GM21576 (cell line): ENCODE data around the gene LRFN4.

ENCODE experiments used
- ATAC-seq: cut with Tn5 transposase; IDR thresholded peaks from one replicate; pipeline ENCODE4 v1.9.1; 2021; ENCODE audit warnings: mild to moderate bottlenecking, moderate library complexity; ENCODE audit not compliant: unreplicated experiment

Gene LRFN4

DNA sequence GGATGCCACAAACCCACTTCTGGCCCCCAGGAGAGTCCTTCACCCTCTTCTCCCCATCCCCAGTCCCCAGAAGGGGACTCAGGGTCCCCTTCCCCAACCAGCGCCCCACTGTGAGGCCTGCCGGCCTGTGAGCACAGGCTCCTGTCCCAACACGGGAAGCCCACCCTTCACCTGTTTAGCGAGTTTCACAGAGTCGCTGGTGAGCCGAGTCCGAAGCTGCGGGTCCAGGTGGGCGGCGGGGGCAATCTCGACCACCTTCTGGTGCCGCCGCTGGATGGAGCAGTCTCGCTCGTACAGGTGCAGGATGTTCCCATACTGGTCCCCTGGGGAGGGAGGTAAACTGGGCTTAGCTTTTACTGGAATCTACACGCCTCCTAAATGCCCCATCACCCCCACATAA is 13.3 kb downstream of the LRFN4 start:
- no peak for ATAC-seq

DNA sequence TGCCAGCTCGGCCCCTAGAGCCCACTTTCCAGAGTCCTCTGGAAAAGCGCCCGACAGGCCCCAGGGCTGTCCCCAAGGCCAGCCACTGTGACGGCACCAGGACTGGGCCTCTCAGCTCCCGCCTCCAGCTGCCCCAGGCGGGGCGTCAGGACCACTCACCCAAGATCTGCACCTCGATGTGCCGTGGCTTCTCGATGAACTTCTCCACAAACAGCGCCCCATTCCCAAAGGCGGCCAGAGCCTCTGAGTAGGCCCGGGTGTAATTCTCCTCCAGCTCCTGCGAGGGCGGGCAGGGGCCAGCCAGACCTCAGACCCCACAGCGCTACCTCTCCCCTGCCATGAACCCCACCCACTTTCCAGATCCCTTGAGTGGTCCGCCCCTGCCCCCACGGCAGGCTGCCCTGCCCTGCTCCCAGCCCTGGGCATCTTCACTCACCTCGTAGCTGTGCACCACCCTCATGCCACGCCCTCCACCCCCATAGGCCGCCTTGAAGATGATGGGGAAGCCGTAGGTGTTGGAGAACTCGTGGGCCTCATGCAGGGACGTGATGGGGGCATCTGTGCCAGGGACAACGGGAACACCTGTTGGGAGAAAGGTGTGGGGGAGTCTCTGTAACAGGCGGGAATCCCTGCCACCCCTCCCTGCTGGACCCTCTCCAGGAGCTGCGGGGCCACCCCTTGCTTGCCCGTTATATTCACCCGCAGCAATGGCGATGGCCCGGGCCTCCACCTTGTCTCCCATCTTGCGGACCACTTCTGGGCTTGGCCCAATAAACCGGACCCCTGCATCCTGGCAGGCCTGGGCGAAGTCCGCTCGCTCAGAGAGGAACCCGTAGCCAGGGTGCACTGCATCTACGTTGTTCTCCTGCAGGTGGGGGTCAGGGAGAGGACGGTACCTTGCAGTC is 14.0 kb downstream of the LRFN4 start:
- ATAC-seq = no peak

GRCh38 chr11:66871521-66871901 is 14.6 kb downstream of the LRFN4 start:
- no peak for ATAC-seq

- ATAC-seq = no peak
Measured at GRCh38 chr11:66874232-66874631, 17.4 kb downstream of the LRFN4 start.

DNA sequence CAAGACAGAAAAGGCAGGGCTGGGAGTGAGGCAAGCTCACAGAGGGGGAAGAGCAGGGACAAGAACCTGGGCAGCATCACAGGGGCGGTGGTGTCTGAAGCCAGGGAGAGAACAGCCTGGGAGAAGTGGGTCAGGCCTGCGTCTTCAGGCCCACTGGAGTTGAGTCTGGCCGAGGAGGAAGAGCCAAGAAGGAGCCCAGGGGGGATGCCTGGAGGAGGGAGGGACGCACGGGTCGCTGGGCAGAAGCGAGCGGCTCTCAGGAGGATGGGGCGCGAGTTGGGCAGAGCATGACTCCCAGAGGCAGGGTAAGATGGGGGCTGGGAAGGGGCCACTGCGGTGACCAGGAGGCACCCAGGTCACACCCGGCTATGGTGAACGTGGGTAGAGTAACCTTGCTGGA is 18.5 kb downstream of the LRFN4 start:
- ATAC-seq = no peak

DNA sequence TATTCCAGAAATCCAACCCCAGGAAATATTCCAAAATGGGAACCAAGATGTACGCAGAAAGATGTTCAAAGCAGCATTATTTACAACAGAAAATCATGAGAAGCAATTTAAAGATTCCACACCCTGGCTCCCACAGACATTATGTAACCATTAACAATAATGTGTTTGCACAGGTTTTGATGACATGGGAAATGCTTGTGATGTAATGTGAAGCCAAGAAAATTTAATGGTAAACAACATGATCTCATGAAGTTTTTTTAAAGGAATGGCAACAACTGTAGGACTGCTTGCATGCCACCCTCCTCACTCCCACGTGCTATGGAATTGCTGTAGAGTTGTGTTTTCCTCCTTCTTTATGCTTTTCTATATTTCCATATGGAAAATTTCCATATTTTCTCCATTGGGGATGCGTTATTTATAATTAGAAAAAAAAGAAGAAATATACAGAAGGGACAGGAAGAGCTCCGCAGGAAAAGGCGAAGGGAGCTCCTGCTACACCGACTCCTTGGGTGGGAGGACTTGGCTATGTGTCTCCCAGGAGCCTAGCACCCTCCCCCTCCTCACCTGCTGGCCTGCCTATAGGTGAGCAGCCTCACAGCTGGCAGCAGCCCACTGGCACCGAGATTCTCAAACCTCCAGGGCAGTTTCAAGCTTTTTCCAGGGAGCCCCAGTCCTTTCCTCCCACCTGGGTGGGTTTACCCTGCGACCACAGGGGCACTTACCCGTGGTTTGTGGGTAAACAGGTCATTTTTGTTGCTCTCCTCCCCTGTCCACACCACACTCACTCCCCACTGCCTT is 20.9 kb downstream of the LRFN4 start:
- no peak for ATAC-seq

DNA sequence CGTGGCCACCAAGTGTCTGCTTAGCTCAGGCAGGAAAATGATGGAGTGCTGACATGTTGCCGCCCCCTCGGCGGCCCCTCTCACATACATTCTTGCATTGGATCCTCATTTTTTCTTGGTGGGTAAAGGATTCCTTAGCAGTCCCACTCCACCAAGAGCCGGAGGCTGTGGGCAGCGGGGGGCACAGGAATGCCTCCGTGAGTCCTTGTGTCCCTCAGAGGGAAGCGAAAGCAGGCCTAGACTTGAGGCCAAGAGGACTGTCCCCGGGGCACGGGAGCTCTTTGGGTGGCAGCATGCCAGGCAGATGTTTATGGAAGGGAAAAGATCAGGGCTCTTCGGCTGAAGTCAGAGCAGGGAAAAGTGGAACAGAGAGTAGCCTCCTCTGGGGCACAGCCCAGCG is 21.6 kb downstream of the LRFN4 start:
- no peak for ATAC-seq

DNA sequence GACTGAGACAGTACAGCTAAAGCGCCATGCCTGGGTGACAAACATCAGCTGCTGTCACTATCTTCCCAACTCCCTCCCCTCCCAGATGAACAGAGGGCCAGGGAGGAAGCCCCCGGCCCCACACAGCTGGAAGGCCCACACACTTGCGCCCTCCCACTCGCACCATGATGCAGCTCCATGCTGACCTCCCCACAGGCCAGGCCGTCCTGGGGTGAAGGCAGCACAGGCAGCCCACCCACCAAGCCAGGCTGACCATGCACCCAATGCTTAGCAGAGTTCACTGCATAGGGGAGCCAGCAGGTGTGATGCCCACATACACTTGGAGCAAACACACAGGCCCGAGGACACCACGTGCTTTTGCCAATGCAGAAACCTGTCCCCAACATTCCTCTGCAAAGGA is 22.1 kb downstream of the LRFN4 start:
- ATAC-seq = no peak

DNA sequence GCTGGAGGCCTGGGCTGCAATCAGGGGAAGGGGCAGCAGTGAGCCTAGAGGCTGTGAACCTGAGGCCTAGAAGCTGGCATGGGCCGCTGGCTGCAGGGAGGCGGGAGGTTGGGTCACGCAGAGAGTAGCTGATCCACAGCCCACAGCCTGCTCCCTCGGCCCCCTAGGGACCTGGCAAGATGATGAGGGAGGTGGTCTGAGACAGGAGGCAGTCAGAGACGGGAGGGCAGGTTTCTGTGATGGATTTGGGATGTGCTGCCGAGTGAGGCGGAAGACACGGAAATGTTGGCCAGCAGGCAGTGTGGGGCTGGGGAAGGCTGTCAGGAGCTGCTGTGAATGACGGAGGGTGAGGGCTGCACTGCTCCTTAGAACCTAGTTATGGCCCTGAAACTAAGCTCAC is 22.7 kb downstream of the LRFN4 start:
- ATAC-seq = no peak

DNA sequence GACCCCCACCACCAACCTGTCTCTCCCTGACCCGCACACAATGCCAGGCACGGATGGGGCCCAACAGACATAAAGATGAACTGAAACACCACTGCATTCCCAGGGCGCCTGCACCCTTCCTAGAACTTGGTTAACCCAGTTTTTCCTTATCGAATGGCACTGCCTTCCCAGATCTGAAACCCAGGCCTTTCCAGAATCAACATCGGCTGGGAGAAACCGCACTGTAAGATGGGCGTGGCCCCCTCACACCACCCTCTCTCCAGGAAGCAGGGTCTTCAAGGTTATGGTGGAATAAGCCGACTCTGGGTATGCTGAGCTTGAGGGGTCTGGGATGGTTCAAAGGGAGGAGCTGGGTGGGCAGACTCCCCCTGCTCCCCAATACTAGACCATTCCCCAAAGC is 23.1 kb downstream of the LRFN4 start:
- ATAC-seq = no peak

- no peak for ATAC-seq
Measured at GRCh38 chr11:66880496-66881450, 23.9 kb downstream of the LRFN4 start.

- ATAC-seq = no peak
Measured at GRCh38 chr11:66881451-66881835, 24.6 kb downstream of the LRFN4 start.

- ATAC-seq = no peak
Measured at GRCh38 chr11:66881927-66882452, 25.1 kb downstream of the LRFN4 start.

DNA sequence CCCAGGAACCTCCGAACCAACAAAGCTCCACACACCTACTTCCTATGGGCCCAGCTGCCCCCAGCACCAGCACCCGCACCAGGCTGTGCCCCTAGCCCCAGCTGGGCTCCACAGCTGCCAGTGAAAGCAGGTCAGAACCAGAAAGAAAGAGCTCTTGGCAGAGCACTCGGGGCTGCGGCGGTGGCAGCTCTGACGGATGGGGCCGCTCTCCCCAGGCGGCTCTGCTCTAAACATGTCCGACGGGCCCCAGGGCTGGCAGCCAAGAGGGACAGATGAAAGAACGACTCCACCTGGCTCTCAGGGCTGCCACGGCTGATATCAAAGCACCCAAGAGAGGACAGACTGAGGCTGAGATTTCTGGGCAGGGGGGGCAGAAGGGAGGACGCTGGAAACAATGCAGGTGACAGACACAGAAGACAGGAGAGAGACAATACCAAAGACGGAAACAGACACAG is 25.7 kb downstream of the LRFN4 start:
- no peak for ATAC-seq

- no peak for ATAC-seq
Measured at GRCh38 chr11:66883016-66883965, 26.4 kb downstream of the LRFN4 start.

- ATAC-seq = no peak
Measured at GRCh38 chr11:66884443-66884842, 27.6 kb downstream of the LRFN4 start.

DNA sequence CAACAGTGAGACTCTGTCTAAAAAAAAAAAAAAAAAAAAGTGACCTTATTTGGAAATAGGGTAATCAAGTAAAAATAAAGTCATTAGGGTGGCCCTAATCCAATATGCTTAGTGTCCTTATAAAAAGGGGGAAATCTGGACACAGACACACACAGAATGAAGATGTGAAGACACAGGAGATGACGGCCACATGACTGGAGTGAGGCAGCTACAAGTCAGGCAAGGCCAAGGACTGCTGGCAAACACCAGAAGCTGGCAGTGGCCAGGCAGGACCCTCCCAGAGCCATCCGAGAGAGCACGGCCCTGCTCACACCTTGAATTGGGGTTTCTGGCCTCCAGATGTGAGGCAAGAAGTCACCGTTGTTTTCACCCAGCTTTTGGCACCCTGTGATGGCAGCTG is 28.6 kb downstream of the LRFN4 start:
- no peak for ATAC-seq

- ATAC-seq = no peak
Measured at GRCh38 chr11:66885950-66886440, 29.1 kb downstream of the LRFN4 start.

- ATAC-seq = no peak
Measured at GRCh38 chr11:66886671-66887221, 29.9 kb downstream of the LRFN4 start.
